B cell (primary cell): Measurements from ENCODE around the gene NKX3-2. TPM values are rescaled to one million over a fixed set of nuclear protein-coding genes. Genes with fewer than 3 reads are reported as not detected.

ENCODE experiments used
- ATAC-seq: fragments of 200-7000 bp; cut with Tn5 transposase; one replicate; pipeline ENCODE4 v1.10.0; 2021; ENCODE audit warnings: low read depth, mild to moderate bottlenecking, moderate number of reproducible peaks, moderate library complexity
- CTCF ChIA-PET: fragments of 350-600 bp; sonication (Branson Sonifier 250); formaldehyde crosslinking; loops from one replicate; lab custom pipeline; 2021; ENCODE audit warnings: antibody characterized with exemption, inconsistent platforms; lab: Charles Lee
- POLR2A ChIA-PET: fragments of 350-600 bp; sonication (Branson Sonifier 250); formaldehyde crosslinking; loops from one replicate; lab custom pipeline; 2021; ENCODE audit warnings: antibody characterized with exemption; lab: Charles Lee
- DNase-seq: peaks from one replicate; pipeline ENCODE4 v3.0.0; 2013
- H2AFZ ChIP-seq: 2 replicates; pipeline ENCODE4 v1.6.1; 2012; ENCODE audit warnings: mild to moderate bottlenecking, low read depth, low read length; ENCODE audit not compliant: insufficient read depth, poor library complexity, severe bottlenecking
- H3K27ac ChIP-seq, 2 donors: 1 replicate in 1 of 2; 2 replicates in 1 of 2; pipeline ENCODE4 v1.5.1; 2012 to 2013; ENCODE audit warnings: low read length in 2 of 2, mild to moderate bottlenecking in 2 of 2, moderate library complexity in 1 of 2
- H3K27me3 ChIP-seq, 4 experiments: fragments of 200-600 bp in 1 of 4; sonication (generic) in 1 of 4; replicated peaks in 1 of 4; 1 replicate in 2 of 4; 2 replicates in 2 of 4; pipeline versions ENCODE4 v1.6.1 to v1.7.0; 2013 to 2016; ENCODE audit warnings: low read length in 3 of 4, mild to moderate bottlenecking in 2 of 4, mixed read lengths in 1 of 4, moderate library complexity in 1 of 4; ENCODE audit not compliant: insufficient read depth in 4 of 4, control insufficient read depth in 3 of 4; ENCODE audit errors: control extremely low read depth in 1 of 4
- H3K36me3 ChIP-seq, 2 experiments: replicated peaks in 1 of 2; 1 replicate in 1 of 2; 2 replicates in 1 of 2; pipeline versions ENCODE4 v1.6.1 to v1.7.1; 2013; ENCODE audit warnings: low read length in 1 of 2; ENCODE audit not compliant: insufficient read depth in 2 of 2, control insufficient read depth in 1 of 2; ENCODE audit errors: control extremely low read depth in 1 of 2, extremely low read depth in 1 of 2
- H3K4me1 ChIP-seq, 2 donors: fragments of 200-600 bp in 1 of 2; sonication (generic) in 1 of 2; 1 replicate in 1 of 2; 2 replicates in 1 of 2; pipeline versions ENCODE4 v1.5.1 to v1.6.1; 2013 to 2017; ENCODE audit warnings: low read length in 2 of 2; ENCODE audit not compliant: control insufficient read depth in 2 of 2, insufficient read depth in 2 of 2
- H3K4me2 ChIP-seq: replicated peaks from 2 replicates; pipeline ENCODE3; 2012; ENCODE audit warnings: mild to moderate bottlenecking, low read depth, low read length; ENCODE audit not compliant: poor library complexity, severe bottlenecking
- H3K4me3 ChIP-seq, 5 experiments: fragments of 200-600 bp in 1 of 5; sonication (generic) in 1 of 5; 1 replicate in 3 of 5; 2 replicates in 2 of 5; pipeline versions ENCODE4 v1.5.1 to v1.7.0; 2011 to 2016; ENCODE audit warnings: low read length in 4 of 5, mild to moderate bottlenecking in 4 of 5, low read depth in 2 of 5, control low read depth in 1 of 5, moderate library complexity in 1 of 5; ENCODE audit not compliant: insufficient read depth in 1 of 5; ENCODE audit errors: control extremely low read depth in 1 of 5, extremely low read depth in 1 of 5
- H3K79me2 ChIP-seq: fragments of 200-600 bp; sonication (generic); one replicate; pipeline ENCODE4 v1.6.0; 2016; ENCODE audit warnings: low read length; ENCODE audit not compliant: control insufficient read depth, insufficient read depth
- H3K9ac ChIP-seq: fragments of 200-600 bp; sonication (generic); 2 replicates; pipeline ENCODE4 v1.6.1; 2017; ENCODE audit warnings: mild to moderate bottlenecking, low read length, moderate library complexity
- H3K9me3 ChIP-seq, 3 donors: one replicate each; pipeline versions ENCODE4 v1.6.1 to v1.7.1; 2013; ENCODE audit warnings: low read length in 2 of 3; ENCODE audit not compliant: control insufficient read depth in 2 of 3, insufficient read depth in 1 of 3; ENCODE audit errors: control extremely low read depth in 1 of 3
- H4K20me1 ChIP-seq: 2 replicates; pipeline ENCODE4 v1.6.0; 2012; ENCODE audit warnings: mild to moderate bottlenecking, low read length; ENCODE audit not compliant: insufficient read depth, control insufficient read depth, poor library complexity, severe bottlenecking
- H3K27ac Mint-ChIP-seq: one replicate; pipeline ENCODE4 v1.8.0; 2021; ENCODE audit warnings: mixed read lengths
- H3K27me3 Mint-ChIP-seq: one replicate; pipeline ENCODE4 v1.8.0; 2021; ENCODE audit warnings: mixed read lengths
- H3K4me1 Mint-ChIP-seq: one replicate; pipeline ENCODE4 v1.8.0; 2021; ENCODE audit warnings: mixed read lengths
- H3K4me3 Mint-ChIP-seq: one replicate; pipeline ENCODE4 v1.8.0; 2021; ENCODE audit warnings: mixed read lengths
- H3K9me3 Mint-ChIP-seq: one replicate; pipeline ENCODE4 v1.8.0; 2022; ENCODE audit warnings: mixed read lengths; ENCODE audit not compliant: insufficient read depth
- CTCF ChIP-seq: fragments of 200-600 bp; IDR thresholded peaks from one replicate; pipeline ENCODE4 v1.8.0; 2022; ENCODE audit warnings: antibody characterized with exemption, mild to moderate bottlenecking
- EZH2 ChIP-seq: IDR thresholded peaks from 2 replicates; pipeline ENCODE4 v1.6.1; 2012; ENCODE audit warnings: borderline replicate concordance, low read depth, mild to moderate bottlenecking, moderate library complexity, low read length; ENCODE audit not compliant: insufficient read depth, poor library complexity, severe bottlenecking
- WGBS: methylation state at CpG from one replicate; pipeline ENCODE4 v1.1.5; 2013; ENCODE audit warnings: missing lambda C conversion rate; ENCODE audit not compliant: insufficient coverage; 5-methylcytosine and 5-hydroxymethylcytosine counted together
- intact Hi-C: fragments of 100-400 bp; cut with micrococcal nuclease; formaldehyde crosslinking; loops from one replicate; pipeline ENCODE4 v1.10.0; 2022
- polyA plus RNA-seq: library from polyadenylated mRNA; depleted of rRNA; stranded (reverse); fragments of >200 nt; gene quantifications from 2 replicates; pipeline ENCODE4 v1.2.3, GENCODE V29; 2012
- total RNA-seq, 2 donors: library from RNA; stranded (reverse); fragments of 120-200 nt in 1 of 2; gene quantifications; 1 replicate in 1 of 2; 2 replicates in 1 of 2; pipeline versions ENCODE4 v1.2.3 to v1.2.4, GENCODE V29; 2013 to 2022

Gene NKX3-2
- total and polyA plus RNA-seq, 2 donors (not counting 1 experiment from before 2014, with no cell fraction given) = not detected

DNA sequence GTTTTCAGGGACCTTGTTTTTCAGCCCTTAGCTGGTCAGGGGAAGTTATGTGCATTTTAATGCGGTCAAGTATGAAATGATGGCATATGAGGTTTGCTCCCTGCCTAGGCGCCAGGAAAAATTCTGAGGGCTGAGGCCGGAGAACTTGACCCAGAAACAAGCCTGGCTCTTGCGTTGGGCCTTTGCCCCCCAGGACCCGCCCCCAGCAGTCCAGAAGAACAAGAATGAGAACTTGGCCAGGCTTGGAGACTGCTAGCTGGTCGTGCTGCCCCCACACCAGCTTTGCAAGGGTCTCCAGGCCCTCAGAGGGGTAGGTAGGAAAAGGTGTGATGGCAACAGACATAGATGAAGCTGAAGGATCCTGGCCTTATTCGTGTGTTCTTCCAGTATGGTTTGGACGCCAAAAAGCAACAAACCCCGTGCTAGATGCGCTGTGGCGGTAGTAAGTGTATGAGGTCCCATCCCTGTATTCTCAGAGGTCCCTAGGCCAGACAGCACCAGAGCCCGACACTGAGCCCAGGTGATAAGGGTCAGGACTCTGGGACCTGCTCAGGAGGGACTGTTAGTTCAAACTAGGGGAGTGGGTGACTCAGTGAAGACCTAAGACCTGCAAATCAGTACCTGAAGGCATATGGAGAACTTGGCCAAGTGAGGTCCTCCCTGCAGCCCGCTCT lies 10.5 kb downstream of the NKX3-2 start:
- H3K27ac ChIP-seq = no peak overlapping the region
- POLR2A ChIA-PET = no interaction called here
- ATAC-seq (no peak), DNase-seq (no peak)
- no peak overlapping the region for H3K4me2 ChIP-seq
- intact Hi-C loops = no loop called here
- no peak overlapping the region for H3K27ac Mint-ChIP-seq
- CTCF ChIA-PET = interaction anchor here (1.2 kb wide), 1 partner anchor 12 kb away, joined by 7 read pairs; no protein-coding TSS in a partner anchor
- H3K4me3 Mint-ChIP-seq = no peak overlapping the region
- peaks cover 0 to 98% (median 92%) of the 10 kb centered on the region in 4 experiments for H3K27me3 ChIP-seq
- no peaks in the 10 kb centered on the region for H3K36me3 ChIP-seq
- H3K4me1 ChIP-seq = peaks cover 24 to 50% of the 10 kb centered on the region in 2 donors
- peaks cover 9% of the 10 kb centered on the region for H3K4me1 Mint-ChIP-seq
- H3K9me3 Mint-ChIP-seq = peaks cover 7% of the 10 kb centered on the region
- no peak overlapping the region for H3K4me3 ChIP-seq
- H4K20me1 ChIP-seq = no peaks in the 10 kb centered on the region
- H3K27me3 Mint-ChIP-seq = peaks cover 76% of the 10 kb centered on the region
- peaks cover 0 to 84% (median 30%) of the 10 kb centered on the region in 3 donors for H3K9me3 ChIP-seq
- no peak overlapping the region for H3K9ac ChIP-seq
- 18% methylated on average over 12 of the region's 13 CpGs for WGBS
- H2AFZ ChIP-seq = no peak overlapping the region
- no peak for TF ChIP-seq EZH2
- no peak for TF ChIP-seq CTCF
- H3K79me2 ChIP-seq = no peaks in the 10 kb centered on the region

GRCh38 chr4:13531625-13531998 lies 12.7 kb downstream of the NKX3-2 start:
- Mint-ChIP-seq H3K27me3 (peaks cover 82% of the 10 kb centered on the region), H3K9me3 (peaks cover 1% of the 10 kb centered on the region), H3K4me3 (no peak overlapping the region), H3K27ac (no peak overlapping the region), H3K4me1 (peaks cover 24% of the 10 kb centered on the region)
- Histone ChIP-seq H2AFZ (no peak overlapping the region), H3K27ac (no peak overlapping the region), H3K36me3 (no peaks in the 10 kb centered on the region), H4K20me1 (no peaks in the 10 kb centered on the region), H3K9ac (no peak overlapping the region), H3K79me2 (no peaks in the 10 kb centered on the region), H3K9me3 (peaks cover 0 to 71% (median 14%) of the 10 kb centered on the region in 3 donors), H3K4me1 (peaks cover 37 to 57% of the 10 kb centered on the region in 2 donors), H3K27me3 (peaks cover 0 to 98% (median 89%) of the 10 kb centered on the region in 4 experiments), H3K4me2 (no peak overlapping the region), H3K4me3 (no peak overlapping the region)
- TF ChIP-seq CTCF = no peak
- no peak for TF ChIP-seq EZH2
- DNase-seq (no peak), ATAC-seq (no peak)
- intact Hi-C loops = no loop called here
- ChIA-PET POLR2A (no interaction called here), CTCF (interaction anchor here (2.3 kb wide), 1 partner anchor 12 kb away, joined by 8 read pairs; the partner anchor contains the start of gene NKX3-2)
- whole genome bisulfite sequencing = 38% methylated on average over 5 of the region's 8 CpGs
